Activated CD4-positive, alpha-beta T cell treated with anti-CD3 and anti-CD28 coated beads, Interleukin-2, amount 50 U/mL, for 48 hours (primary cell): ENCODE data around the gene SLC35G2.
"Not testable (repeated sequence)": the region's sequence is repeated elsewhere in the genome, so short reads cannot be mapped to it uniquely, and the experiment has no call there.

ENCODE experiments used
- DNase-seq, 2 experiments: peaks; one replicate each; pipeline ENCODE4 v3.0.0-alpha.2; 2020

Gene SLC35G2

GRCh38 chr3:136891934-136892855 lies 73.3 kb downstream of the SLC35G2 start:
- no peak for DNase-seq

- DNase-seq = no peak
Observed at GRCh38 chr3:136893848-136894443, 75.0 kb downstream of the SLC35G2 start.

- not testable (repeated sequence) for DNase-seq
Observed at GRCh38 chr3:136897171-136897570, 78.2 kb downstream of the SLC35G2 start.

GRCh38 chr3:136898549-136898948 lies 79.6 kb downstream of the SLC35G2 start:
- no peak for DNase-seq

- DNase-seq = no peak
Observed at GRCh38 chr3:136898954-136899353, 80.0 kb downstream of the SLC35G2 start.

GRCh38 chr3:136899622-136900158 lies 80.8 kb downstream of the SLC35G2 start:
- DNase-seq = no peak

GRCh38 chr3:136900694-136901093 lies 81.8 kb downstream of the SLC35G2 start:
- not testable (repeated sequence) for DNase-seq

GRCh38 chr3:136901391-136901790 lies 82.5 kb downstream of the SLC35G2 start:
- no peak for DNase-seq

GRCh38 chr3:136902530-136902929 lies 83.6 kb downstream of the SLC35G2 start:
- DNase-seq = not testable (repeated sequence)

- no peak for DNase-seq
Observed at GRCh38 chr3:136903899-136904298, 85.0 kb downstream of the SLC35G2 start.

- no peak for DNase-seq
Observed at GRCh38 chr3:136904746-136905145, 85.8 kb downstream of the SLC35G2 start.
